Measurements from ENCODE around the gene TMEM62.

GRCh38 chr15:43118286-43118685, 15.1 kb upstream of the TMEM62 start:
- TF ChIP-seq CTCF (IDR thresholded peaks at IDR 0.05 in 8 of 11, conservative IDR thresholded peaks at IDR 0.05 in 3 of 11) (no peak), POLR2A (IDR thresholded peaks at IDR 0.05) (no peak), POLR2AphosphoS5 (IDR thresholded peaks at IDR 0.05) (no peak)

Data from spleen (tissue), 7 donors.